Testis (tissue), 2 donors: ENCODE measurements around the gene CMTR1.

Experiments used
- POLR2A ChIP-seq: fragments of 450-650 bp; IDR thresholded peaks from one replicate; pipeline ENCODE4 v1.6.1; 2017; ENCODE audit warnings: antibody characterized with exemption, mild to moderate bottlenecking, moderate library complexity
- TF ChIP-seq, protein P1 (sequence below), 3 experiments: fragments of 450-650 bp in 2 of 3; fragments of 200-600 bp in 1 of 3; sonication (generic) in 1 of 3; IDR thresholded peaks; one replicate each; pipeline ENCODE4 v1.5.1; 2016 to 2019; ENCODE audit warnings: antibody characterized with exemption in 3 of 3, mild to moderate bottlenecking in 2 of 3, moderate library complexity in 1 of 3

GRCh38 chr6:37429352-37429750 is 3.7 kb upstream of the CMTR1 start:
- TF ChIP-seq POLR2A = no peak
- TF ChIP-seq, protein P1, sequence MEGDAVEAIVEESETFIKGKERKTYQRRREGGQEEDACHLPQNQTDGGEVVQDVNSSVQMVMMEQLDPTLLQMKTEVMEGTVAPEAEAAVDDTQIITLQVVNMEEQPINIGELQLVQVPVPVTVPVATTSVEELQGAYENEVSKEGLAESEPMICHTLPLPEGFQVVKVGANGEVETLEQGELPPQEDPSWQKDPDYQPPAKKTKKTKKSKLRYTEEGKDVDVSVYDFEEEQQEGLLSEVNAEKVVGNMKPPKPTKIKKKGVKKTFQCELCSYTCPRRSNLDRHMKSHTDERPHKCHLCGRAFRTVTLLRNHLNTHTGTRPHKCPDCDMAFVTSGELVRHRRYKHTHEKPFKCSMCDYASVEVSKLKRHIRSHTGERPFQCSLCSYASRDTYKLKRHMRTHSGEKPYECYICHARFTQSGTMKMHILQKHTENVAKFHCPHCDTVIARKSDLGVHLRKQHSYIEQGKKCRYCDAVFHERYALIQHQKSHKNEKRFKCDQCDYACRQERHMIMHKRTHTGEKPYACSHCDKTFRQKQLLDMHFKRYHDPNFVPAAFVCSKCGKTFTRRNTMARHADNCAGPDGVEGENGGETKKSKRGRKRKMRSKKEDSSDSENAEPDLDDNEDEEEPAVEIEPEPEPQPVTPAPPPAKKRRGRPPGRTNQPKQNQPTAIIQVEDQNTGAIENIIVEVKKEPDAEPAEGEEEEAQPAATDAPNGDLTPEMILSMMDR (IDR thresholded peaks at IDR 0.05) = no peak
